Erythroblast (primary cell): ENCODE measurements around the gene POMT1.
"Not testable (repeated sequence)": the region's sequence is repeated elsewhere in the genome, so short reads cannot be mapped to it uniquely, and the experiment has no call there.

Experiments
- DNase-seq, 2 experiments: peaks; one replicate each; lab custom pipeline; 2025; lab: John Stamatoyannopoulos, UW
- GATA1 ChIP-seq: IDR thresholded peaks from 2 replicates; pipeline ENCODE4 v1.6.1; 2011; ENCODE audit warnings: low read depth, mild to moderate bottlenecking, control low read depth, low read length, moderate library complexity
- POLR2A ChIP-seq: IDR thresholded peaks from 2 replicates; pipeline ENCODE4 v1.6.1; 2011; ENCODE audit warnings: mild to moderate bottlenecking, low read length

Gene POMT1

GRCh38 chr9:131530920-131531832 is 28.5 kb downstream of the POMT1 start, which contains the start of gene UCK1:
Gene UCK1, minus strand, starts transcription at chr9:131531263. Its CDS starts 89 bp downstream, at chr9:131531174.
- peak; percentile 88 to 92 for DNase-seq
- TF ChIP-seq GATA1: no peak
- peak; percentile 37 for TF ChIP-seq POLR2A

GRCh38 chr9:131534721-131535237 is 32.1 kb downstream of the POMT1 start:
- peak; percentile 52 to 81 for DNase-seq
- TF ChIP-seq POLR2A (no peak), GATA1 (no peak)

GRCh38 chr9:131537946-131538345 is 35.2 kb downstream of the POMT1 start:
- TF ChIP-seq GATA1: no peak
- TF ChIP-seq POLR2A: no peak
- DNase-seq: no peak

- TF ChIP-seq POLR2A (no peak), GATA1 (no peak)
- no peak for DNase-seq
Observed at GRCh38 chr9:131539223-131539923, 36.7 kb downstream of the POMT1 start.

- no peak for DNase-seq
- TF ChIP-seq GATA1 (no peak), POLR2A (no peak)
Observed at GRCh38 chr9:131543141-131543540, 40.4 kb downstream of the POMT1 start.

GRCh38 chr9:131545003-131545785 is 42.5 kb downstream of the POMT1 start, which contains the start of gene PRRT1B:
Gene PRRT1B, plus strand, starts transcription at chr9:131545523. Its CDS starts 93 bp downstream, at chr9:131545616.
- no peak for DNase-seq
- TF ChIP-seq POLR2A (no peak), GATA1 (no peak)

GRCh38 chr9:131545786-131546335 is 43.1 kb downstream of the POMT1 start:
- no peak for DNase-seq

GRCh38 chr9:131546336-131547084 is 43.8 kb downstream of the POMT1 start:
- no peak for DNase-seq
- no peak for TF ChIP-seq POLR2A
- no peak for TF ChIP-seq GATA1

More at GRCh38 chr9:131545786-131546335, 43.1 kb downstream of the POMT1 start:
- TF ChIP-seq GATA1 (no peak), POLR2A (no peak)

GRCh38 chr9:131549186-131549585 is 46.5 kb downstream of the POMT1 start:
- not testable (repeated sequence) for DNase-seq

GRCh38 chr9:131550465-131550864 is 47.7 kb downstream of the POMT1 start:
- not testable (repeated sequence) for DNase-seq

- TF ChIP-seq POLR2A (no peak), GATA1 (no peak)
- DNase-seq: no peak
Observed at GRCh38 chr9:131552030-131552429, 49.3 kb downstream of the POMT1 start.

- no peak for TF ChIP-seq POLR2A
- TF ChIP-seq GATA1: no peak
- DNase-seq: peak; percentile 13 to 36
Observed at GRCh38 chr9:131554087-131554842, 51.5 kb downstream of the POMT1 start.
